HS-27A (cell line): ENCODE data around the gene CPNE8.

Experiments
- DNase-seq: peaks from one replicate; pipeline ENCODE4 v3.0.0-alpha.2; 2012; ENCODE audit warnings: low read depth, missing footprints

The CPNE8 gene

DNA sequence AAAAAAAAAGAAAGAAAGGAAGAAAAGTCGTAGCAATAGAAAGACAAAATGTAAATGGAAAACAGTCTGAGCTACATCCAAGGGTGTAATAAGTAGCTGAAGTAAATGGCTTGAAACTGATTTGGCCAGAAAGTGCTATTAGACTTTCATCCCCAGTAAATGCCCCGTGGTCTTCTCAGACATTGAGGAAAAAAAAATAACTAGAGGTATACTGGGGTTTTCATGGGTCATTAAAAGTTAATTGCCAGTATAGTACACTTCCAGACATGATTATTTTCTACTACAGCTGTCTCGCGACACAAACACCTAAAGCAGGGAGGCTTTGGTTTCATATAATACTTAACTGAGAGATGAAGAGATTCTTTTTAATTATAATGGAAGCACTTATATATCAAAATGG, 271.9 kb downstream of the CPNE8 start:
- no peak for DNase-seq

DNA sequence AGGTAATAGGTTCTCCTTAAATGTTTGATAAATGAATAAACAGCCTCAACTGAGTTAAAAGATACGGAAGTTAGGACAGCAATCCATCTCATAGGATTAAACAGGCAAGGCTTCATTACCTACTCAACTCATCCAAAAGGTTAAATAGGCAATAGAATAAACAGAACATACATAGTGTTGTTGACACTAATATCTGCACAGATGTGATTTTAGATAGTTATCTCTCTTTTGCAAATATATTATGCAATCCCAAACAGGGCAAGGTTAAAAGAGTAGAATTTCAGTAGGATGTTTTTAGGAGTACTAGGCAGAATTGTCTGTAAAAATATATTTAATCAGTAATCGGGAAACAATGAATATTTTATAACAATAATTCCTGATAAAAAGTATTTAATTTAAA, 276.3 kb downstream of the CPNE8 start:
- DNase-seq = no peak

DNA sequence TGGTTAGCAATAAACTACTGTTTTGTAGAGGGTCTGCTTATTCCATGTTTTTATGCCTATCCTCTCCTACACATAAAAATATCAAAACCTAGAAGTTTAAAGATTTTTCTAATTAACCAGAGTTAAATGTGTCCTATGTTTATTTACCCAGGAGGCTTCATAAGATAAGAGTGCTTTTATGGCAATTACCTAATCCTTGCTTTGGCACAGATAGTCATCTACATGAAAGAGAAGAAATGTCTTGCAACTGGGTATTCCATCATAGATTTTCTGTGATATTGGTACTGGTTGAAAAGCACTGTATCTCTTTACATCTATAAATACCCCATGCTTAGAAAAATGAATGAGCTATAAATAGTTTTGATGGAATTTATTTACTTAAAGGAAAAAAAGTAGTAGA, 277.1 kb downstream of the CPNE8 start:
- no peak for DNase-seq

DNA sequence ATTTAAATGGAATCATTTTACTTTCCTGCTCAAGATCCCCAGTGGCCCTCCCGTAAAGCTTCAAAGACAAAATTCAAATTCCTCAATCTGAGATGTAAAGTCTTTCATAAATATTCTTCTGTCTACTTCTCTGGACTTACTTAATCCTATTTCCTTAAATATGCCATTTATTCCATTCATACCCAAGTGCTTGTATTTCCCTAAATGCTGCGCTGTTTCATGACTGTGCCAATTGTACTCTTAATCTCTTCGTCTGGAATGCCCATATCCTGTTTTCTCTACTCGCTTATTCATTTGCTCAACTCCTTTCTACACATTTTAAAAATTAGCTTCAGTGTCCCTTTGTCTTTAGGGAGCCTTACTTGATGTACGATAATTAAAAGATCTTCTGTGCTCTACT, 280.1 kb downstream of the CPNE8 start:
- no peak for DNase-seq

DNA sequence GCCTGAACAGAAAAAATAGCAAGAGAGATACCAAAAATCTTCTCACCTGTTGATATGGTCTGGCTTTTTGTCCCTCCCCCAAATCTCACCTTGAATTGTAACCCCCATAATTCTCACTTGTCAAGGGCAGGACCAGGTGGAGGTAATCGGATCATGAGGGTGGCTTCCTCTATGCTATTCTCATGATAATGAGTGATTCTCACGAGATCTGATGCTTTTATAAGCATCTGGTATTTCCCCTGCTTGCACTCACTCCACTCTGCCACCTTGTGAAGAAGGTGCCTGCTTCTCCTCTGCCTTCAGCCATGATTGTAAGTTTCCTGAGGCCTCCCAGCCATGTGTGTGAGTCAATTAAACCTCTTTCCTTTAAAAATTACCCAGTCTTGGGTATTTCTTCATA, 291.2 kb downstream of the CPNE8 start:
- no peak for DNase-seq

DNA sequence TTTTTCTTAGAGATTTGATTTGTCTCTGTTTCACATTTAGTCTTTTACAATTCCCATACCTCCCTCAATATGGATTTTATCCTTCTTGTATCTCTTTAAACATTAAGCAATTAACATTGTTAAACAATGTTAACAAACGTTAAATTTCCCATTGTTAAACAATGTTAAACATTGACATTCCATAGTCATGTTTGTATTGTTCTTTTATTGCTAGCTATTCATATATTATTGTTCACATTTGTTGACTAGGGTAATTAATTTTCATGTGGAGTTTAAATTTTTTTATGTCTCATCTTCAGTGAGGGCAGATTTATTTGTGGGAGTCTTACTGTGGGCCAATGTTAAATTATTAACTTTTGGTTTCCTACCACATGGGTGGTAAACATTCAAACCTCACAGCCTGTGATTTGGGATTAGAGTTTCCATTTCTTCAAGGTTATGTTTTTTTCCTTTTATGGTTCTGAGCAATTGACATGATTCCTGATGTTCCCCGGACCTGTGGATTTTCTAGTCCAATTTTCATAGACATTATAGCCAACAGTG, 294.5 kb downstream of the CPNE8 start:
- no peak for DNase-seq

DNA sequence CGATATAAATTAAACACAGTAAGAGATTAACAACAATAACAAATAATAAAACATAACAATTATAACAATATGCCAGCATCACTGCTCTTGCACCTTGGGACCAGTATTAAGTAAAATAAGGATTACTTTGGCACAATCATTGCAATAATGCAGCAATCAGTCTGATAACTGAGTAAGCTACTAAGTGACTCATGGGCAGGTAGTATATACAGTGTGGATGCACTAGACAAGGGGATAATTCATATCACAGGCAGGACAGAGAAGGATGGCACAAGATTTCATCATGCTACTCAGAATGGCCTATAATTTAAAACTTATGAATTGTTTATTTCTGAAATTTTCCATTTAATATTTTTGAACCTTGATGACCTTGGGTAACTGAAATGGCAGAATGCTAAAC, 298.1 kb downstream of the CPNE8 start:
- DNase-seq = no peak
